ENCODE measurements around the gene DNM2. TPM values are rescaled to one million over a fixed set of nuclear protein-coding genes. Genes with fewer than 3 reads are reported as not detected.
"Not testable (repeated sequence)": the region's sequence is repeated elsewhere in the genome, so short reads cannot be mapped to it uniquely, and the experiment has no call there.

DNM2 gene
- total RNA-seq, 1 experiment from 2014 or later: 80.3 TPM

- no peak for DNase-seq (ENCODE audit: low read depth)
Measured at GRCh38 chr19:10751109-10751953, 33.5 kb downstream of the DNM2 start.

GRCh38 chr19:10752237-10752912 lies 34.5 kb downstream of the DNM2 start:
- no peak for DNase-seq (ENCODE audit: low read depth)

DNA sequence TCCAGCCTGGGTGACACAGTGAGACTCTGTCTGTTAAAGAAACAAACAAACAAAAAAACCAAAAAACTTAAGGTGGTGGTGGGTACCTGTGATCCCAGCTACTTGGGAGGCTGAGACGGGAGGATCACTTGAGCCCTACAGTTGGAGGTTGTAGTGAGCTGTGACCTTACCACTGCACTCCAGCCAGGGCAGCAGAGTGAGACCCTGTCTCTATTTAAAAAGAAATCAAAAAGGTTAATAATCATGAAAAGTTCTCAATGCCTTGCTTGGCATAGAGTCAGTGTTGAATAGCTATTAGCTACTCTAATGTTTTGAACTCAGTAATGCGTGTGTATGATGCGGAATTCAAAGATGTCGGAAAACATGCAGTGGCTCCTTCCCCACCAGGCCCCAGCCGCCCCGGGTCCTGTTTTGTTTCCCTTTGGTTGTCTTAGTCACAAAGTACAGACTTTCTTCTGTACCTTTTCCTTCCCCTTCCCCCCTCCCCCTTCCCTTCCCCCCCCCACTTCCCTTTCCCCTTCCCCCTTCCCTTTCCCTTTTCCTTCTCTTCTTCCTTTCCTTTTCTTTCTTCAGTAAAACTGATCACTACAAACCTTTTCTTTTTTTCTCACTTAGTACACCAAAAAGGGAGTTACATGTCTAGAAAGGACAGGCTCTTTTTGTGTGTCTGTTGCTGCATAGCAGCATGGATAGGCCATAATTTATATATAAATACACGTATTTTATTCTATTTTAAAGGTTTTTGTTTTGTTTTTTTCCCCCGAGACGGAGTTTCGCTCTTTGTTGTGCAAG lies 35.2 kb downstream of the DNM2 start:
- DNase-seq (ENCODE audit: low read depth): no peak

DNA sequence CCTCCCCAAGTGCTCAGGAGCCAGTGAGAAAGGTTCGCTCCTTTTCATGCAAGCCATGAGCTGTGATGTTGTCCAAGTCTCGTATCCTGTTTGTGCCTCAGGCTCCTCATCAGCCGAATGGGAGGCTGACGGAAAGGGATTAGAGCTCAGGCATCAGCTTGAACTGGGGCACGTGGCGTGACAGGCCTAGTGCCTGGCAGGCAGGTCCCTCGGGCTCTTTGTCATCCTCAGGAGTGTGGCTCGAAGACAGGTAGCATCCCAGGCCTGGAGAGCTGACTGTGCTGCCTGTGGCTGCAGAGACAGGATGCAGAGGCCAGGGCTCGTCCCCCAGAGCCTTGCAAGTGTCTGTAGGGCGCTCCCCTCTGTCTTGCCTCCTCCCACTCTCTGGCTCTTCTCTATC lies 38.5 kb downstream of the DNM2 start:
- DNase-seq (ENCODE audit: low read depth): no peak

- no peak for DNase-seq (ENCODE audit: low read depth)
Measured at GRCh38 chr19:10756791-10757190, 38.9 kb downstream of the DNM2 start.

DNA sequence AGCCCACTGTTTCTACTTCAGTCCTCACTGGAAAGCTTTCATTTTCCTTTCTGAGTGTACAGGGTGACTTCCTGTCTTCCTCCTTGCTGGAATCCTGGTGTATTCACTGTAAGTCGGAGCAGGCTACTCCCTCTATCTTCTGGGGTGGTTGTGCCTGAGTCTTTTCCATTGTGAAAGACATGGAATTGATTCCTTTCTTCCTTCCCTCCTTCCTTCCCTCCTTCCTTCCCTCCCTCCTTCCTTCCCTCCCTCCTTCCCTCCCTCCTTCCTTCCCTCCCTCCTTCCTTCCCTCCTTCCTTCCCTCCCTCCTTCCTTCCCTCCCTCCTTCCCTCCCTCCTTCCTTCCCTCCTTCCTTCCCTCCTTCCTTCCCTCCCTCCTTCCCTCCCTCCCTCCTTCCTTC lies 40.2 kb downstream of the DNM2 start:
- not testable (repeated sequence) for DNase-seq (ENCODE audit: low read depth)

DNA sequence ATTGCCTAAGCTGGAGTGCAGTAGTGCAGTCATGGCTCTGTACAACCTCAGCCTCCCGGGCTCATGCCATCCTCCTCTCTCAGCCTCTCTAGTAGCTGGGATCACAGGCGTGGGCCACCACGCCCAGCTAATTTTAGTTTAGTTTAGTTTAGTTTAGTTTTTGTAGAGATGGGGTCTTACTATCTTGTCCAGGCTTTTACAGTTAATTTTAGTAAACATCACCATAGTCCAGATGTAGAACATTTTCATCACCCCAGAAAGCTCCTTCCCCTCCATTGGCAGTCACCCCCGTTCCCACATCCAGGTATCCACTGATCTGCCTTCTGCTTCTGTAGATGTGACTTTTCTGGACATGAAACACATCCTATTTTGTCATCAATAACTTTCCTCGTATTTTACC lies 41.1 kb downstream of the DNM2 start:
- no peak for DNase-seq (ENCODE audit: low read depth)

GRCh38 chr19:10760273-10760944 lies 42.5 kb downstream of the DNM2 start:
- DNase-seq (ENCODE audit: low read depth): peak; percentile 19

- no peak for DNase-seq (ENCODE audit: low read depth)
Measured at GRCh38 chr19:10761443-10762250, 43.8 kb downstream of the DNM2 start.

DNA sequence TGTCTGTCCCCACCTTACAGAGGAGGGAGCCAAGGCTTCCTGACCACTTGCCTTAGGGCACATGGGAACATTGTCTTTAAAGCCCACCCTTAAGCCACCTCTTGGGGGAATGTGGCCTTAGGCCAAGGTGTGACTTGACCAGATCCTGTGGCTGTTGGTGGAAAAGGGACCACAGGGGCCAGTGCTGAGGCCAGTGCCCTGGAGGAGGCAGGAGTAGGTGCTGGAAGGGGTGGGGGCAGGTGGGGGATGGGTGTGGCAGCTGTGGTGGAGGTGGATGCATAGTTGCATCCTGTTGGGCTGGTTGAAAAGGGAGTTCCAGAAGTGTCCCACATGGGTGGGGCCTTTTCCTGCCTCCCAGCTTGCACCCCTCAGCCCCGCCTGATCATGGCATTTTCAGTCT lies 44.8 kb downstream of the DNM2 start:
- DNase-seq (ENCODE audit: low read depth): no peak

- no peak for DNase-seq (ENCODE audit: low read depth)
Measured at GRCh38 chr19:10763411-10763810, 45.5 kb downstream of the DNM2 start.

DNA sequence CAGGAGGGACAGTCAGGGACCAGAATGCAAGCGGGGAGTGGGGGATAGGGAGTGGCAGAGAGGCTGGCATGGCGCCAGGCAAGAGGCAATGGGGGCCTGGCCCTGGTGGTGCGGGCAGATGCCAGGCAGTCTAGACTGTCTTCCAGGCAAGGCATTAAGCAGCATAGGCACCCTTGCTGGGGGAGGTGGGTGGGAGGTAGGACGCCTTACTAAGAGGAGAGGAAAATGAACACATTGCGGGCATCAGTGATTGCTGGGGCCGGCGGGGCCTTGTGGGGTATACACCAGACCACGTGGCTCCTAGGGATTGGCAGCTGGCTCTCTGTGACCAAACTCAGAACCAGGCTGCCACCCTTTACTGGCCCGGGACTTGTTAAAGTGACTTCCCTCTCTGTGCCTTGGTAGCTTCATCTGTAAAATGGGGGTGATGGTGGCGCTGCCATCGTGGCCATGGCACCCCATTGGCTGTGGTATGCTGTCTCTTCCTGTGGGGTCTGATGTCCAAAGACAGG lies 46.0 kb downstream of the DNM2 start:
- no peak for DNase-seq (ENCODE audit: low read depth)

DNA sequence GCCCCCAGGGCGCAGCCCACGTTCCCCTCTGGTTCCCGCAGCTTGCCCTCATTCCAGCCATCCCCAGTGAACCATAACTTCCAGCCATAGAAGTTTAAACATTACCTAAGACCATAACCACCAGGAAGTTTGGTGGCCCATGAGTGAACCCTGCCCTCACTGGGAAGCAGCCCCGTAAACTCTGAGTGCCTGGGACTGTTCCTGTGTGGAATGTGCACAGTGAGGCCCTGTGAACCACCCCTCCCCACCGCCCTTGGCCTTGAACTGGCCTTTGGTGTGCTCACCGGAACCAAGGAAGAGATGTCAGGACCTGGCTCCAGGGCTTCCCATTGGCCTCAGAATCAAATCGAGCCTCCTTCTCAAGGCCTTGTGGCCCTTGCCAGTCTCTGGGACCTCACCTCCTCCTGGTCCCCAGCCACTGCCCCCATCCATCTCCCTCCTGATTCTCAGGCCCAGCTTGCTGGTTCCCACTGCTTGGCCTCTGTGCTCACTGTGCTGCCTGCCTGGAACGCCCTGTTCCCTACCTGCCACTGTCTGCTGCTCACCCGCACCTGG lies 46.5 kb downstream of the DNM2 start:
- DNase-seq (ENCODE audit: low read depth): no peak

DNA sequence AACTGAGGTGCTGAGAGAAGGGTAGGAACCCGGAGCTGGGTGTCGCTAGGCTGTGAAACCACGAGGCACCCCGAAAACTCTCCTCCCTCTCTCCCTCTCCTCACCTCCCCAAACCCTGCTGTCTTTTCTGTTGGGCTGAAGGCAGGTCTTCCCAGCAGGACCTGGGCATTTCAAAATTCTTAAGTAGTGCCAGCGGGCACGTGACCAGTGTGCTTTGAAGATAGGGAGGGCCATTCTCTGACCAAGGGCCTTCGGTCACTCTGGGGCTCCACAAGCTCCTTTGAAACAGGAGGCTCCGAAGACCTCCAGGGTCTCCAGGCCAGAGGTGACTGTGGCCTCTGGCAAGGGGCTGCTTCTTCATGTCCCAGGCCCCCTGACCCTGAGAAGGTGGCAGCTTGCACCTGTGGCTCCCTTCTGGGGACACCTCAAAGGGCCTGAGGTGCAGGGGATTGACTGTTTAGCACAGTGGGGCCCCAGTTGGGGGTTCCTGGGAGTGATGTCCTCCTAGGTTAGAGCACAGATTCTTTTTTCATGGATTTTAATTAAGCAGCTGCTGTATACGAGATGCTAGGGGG lies 48.3 kb downstream of the DNM2 start:
- DNase-seq (ENCODE audit: low read depth): no peak

GRCh38 chr19:10766671-10767201 lies 48.9 kb downstream of the DNM2 start:
- peak; percentile 32 for DNase-seq (ENCODE audit: low read depth)

DNA sequence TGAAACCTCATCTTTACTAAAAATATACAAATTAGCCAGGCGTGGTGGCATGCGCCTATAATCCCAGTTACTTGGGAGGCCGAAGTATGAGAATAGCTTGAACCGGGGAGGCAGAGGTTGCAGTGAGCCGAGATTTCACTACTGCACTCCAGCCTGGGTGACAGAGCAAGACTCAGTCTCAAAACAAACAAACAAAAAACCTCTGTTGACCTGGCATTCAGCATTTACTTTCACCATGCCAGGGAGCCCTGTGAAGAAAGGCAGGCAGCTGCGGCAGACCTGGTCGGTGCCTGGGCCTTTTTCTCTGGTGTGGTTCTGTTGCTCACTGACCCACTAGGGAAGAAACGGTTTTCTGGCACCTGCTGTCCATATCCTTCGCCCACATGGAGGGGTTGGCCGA lies 49.8 kb downstream of the DNM2 start:
- DNase-seq (ENCODE audit: low read depth): no peak

GRCh38 chr19:10768369-10768768 lies 50.5 kb downstream of the DNM2 start:
- no peak for DNase-seq (ENCODE audit: low read depth)

DNA sequence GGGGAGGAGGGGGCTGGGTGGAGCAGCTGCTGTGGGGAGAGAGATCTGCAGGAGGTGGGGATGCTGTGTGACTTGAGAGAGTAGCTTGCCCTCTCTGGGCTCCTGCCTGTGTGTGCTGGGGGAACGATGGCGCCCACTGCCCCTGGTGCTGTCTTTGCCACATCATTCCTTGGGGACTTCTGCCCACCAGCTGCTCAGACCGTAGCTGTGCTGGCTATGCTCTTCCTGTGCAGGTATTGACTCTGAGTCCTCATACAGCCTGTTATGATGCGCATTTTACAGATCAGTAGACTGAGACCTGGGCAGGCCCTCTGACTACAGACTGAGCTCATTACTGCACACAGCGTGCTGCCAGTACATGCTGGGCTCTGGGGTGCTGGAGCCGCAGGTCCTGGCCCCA lies 51.1 kb downstream of the DNM2 start:
- no peak for DNase-seq (ENCODE audit: low read depth)

Measured in LHCN-M2 (cell line).